Stimulated activated CD4-positive, alpha-beta T cell treated with anti-CD3 and anti-CD28 coated beads, TNF-alpha, amount 100 ng/mL, for 1 hour (primary cell): ENCODE data around the gene SEPTIN8.

ENCODE experiments used
- DNase-seq, 3 donors: peaks; one replicate each; pipeline ENCODE4 v3.0.0-alpha.2; 2020; ENCODE audit warnings: low read depth in 3 of 3, low spot score in 1 of 3

SEPTIN8 gene

DNA sequence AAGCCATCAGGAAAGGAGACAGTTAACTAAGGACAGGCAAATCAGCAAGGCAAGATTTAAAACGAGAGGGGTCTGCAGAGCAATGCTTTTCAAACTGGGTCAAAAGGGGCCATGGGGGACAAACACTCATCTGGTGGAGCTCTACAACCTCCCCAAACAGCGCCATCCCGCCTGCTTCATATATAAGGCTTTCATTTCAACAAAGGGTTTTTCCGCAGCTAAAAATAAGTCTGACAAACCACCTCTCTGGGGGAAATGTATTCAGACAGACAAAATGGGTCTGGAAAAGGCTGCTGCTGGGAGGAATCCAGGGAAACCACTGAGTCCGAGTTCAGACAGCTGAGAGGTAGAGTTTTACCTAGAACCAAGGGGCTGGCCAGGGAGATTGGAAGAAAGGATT lies 8.3 kb upstream of the SEPTIN8 start:
- DNase-seq = no peak

DNA sequence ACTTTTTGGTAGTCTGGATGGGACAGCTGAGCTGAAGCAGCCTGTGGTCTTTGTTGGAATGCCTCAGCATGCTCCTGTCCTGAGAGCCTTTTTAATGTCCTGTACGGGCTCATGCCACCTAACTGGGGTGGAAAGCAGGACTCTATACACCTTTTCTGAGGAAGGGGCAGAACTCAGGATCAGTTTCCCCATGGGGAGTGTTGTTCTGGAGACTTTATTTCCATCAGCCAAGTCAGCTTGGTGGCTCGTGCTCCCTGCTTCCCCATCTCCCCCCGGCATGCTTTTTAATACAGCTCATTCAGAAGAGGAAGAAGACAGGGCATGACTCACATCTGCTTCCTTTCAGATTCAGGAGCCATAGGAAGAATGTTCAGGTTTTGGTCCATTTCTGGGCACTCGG lies 5.1 kb upstream of the SEPTIN8 start:
- no peak for DNase-seq

DNA sequence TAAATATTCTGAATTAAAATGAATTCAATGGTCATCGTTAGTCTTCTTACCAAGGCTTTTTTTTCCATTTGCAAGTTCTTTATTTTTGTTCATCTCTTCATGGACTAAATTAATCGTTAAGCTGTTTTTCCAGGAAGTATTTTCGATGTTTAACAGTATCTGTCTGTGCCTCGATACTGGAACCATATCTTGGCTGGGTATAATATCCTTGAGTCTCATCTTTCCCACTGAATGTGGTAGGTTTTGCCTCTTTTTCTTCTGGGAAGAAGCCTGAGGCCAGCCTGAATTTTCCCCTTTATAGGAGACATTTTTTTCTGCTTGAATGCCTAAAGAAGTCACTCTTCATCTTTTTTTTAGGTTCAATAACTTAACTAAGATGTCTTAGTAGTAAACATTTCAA lies 4.0 kb upstream of the SEPTIN8 start:
- DNase-seq = no peak

GRCh38 chr5:132780577-132780976 lies 3.5 kb upstream of the SEPTIN8 start:
- no peak for DNase-seq

DNA sequence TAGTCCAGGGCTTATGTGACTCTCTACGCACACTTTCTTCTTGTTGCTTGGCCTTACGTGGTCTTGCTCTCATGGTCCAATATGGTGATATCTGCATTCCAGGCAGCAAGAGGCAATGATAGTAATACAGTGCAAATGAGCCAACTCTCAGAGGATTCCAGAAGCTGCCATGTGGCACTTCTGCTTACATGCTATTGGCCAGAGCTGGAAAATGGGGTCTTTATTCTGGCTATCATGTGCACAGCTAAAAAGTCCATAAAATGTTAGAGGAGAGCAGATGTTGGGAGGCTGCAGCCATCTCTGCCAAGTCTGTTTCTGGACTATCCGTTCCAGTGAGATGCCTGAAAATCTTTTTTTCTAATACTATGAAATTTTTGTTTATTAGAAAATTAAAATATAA lies 2.9 kb upstream of the SEPTIN8 start:
- DNase-seq = no peak

- no peak for DNase-seq
Measured at GRCh38 chr5:132778856-132779255, 1.8 kb upstream of the SEPTIN8 start.

DNA sequence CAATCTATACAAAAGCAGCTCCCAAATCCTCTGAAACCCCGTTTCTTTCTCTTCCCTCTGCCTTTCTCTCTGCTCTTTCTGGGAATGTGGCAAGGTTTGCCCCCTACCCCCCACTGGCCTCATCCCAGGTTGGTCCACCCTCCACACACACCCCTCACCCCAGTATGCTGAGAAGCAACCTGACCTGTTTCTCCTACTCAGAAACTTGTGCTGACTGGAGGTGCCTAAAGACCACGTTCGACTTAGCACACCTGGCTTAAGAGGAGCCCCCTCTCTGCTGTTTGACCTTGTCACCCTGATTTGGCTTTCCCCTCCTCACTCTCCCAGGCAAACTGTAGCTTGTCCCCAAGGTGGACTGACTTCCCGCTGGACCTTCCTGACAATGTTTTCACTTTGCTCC lies 1.1 kb upstream of the SEPTIN8 start:
- no peak for DNase-seq

DNA sequence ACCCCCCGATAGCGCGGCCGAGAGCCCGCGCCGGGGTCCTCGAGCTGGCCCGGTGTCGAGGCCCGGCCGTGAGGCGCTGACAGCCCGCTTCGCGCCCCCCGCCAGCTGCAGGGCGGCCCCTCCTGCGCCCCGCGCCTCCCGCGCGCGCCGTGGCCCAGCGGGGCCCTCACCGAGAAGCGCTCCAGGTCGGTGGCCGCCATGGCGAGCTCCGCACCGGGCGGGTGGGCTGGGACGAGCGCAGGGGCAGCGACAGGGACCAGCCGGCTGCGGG lies 166 bp downstream of the SEPTIN8 start:
- no peak for DNase-seq

DNA sequence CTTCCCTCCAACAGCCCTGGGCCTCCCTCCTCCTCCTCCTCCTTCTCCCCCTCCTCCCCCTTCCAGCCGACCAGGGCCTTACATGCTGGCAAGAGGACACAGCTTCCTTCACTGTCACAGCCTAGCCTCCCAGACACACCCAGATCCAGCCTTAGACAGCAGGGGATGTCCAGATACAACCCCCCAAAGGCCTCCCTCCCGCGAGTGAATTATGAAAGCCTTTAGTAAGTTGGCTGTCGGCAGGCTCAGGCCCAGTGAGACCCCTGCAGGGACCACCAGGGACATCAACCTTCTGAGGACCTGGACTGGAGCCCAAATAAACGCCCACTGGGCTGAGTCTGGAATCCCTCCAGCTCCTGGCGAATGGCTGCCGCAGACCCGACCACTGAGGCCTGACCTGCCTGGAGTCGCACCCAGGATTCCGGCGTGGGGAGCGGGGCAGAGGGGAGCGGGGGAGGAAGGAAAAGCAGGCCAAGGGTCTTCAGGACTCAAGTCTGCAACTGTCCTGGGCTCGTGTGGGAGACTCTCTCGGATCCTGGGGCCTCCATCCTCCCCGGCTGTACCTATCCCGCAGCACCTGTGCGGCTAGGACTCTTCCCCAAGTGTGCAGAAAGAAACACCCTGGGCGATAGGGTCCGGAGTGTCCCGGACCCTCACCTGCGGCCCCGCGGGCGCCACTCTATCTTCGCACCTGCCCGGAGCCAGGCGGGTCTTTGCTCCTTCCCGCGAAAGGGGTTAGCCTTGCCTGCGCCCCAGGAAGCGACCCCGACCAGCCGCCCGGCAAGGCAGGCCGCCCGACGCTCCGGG lies 705 bp downstream of the SEPTIN8 start:
- no peak for DNase-seq

DNA sequence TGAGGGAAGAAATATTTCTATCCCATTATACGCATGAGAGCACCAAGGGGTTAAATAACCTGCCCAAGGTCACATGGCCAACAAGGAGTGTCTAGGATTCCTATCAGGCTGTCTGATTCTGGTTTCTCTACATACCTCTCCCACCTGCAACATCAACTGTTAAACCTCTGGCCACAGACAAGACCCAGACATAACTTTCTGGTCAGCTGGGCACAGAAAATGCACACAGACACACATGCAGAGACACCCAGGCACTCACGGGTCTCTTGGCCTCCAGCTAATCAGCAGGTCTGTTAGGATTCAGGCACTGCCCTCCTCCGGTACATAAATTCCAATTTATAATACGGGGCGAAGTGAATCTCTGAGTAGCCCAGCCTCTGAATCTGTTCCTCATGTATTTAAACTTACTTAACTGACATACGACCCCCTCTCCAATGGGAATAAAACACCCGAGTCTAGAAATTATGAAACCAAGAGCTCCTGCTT lies 1.5 kb downstream of the SEPTIN8 start:
- DNase-seq = no peak

GRCh38 chr5:132774896-132775295 lies 2.1 kb downstream of the SEPTIN8 start:
- no peak for DNase-seq

DNA sequence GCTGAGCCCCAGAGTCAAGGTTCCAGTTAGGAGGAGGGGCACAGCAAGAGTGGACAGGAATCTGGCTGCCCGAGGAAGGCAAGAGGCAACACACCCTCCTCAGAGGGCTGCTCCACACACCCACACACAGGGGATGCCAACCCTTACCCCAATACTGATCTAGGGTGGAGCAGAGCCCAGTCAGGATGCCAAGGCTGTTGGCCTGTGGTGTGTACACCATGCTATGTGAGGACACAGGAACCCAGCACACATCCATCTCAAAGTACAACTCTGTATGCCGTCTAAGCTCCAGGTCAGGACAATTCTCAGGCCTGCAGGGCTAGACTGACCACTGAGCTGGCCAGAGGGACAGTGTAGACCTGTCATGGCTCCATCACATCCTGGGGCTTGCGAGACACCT lies 2.6 kb downstream of the SEPTIN8 start:
- no peak for DNase-seq

- no peak for DNase-seq
Measured at GRCh38 chr5:132773601-132774355, 3.3 kb downstream of the SEPTIN8 start.

DNA sequence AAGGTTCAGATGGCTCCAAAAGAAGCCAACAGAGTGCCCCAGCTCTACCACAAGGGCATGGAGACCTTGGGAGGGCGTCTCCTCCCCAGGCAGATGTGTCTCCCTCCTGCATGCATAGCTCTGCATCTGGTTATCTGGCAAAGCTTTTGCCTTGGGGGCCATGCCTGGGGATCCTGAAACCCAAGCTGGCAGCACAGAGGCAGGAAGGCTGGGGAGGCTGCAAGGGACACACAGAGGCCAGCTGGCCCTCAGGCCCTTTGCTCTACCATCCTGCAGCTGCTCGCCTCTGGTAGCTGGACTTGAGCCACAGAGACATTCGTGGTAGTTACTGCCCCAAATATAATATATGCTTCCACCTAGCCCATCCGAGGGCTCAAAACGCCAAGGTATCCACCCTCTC lies 3.9 kb downstream of the SEPTIN8 start:
- no peak for DNase-seq

DNA sequence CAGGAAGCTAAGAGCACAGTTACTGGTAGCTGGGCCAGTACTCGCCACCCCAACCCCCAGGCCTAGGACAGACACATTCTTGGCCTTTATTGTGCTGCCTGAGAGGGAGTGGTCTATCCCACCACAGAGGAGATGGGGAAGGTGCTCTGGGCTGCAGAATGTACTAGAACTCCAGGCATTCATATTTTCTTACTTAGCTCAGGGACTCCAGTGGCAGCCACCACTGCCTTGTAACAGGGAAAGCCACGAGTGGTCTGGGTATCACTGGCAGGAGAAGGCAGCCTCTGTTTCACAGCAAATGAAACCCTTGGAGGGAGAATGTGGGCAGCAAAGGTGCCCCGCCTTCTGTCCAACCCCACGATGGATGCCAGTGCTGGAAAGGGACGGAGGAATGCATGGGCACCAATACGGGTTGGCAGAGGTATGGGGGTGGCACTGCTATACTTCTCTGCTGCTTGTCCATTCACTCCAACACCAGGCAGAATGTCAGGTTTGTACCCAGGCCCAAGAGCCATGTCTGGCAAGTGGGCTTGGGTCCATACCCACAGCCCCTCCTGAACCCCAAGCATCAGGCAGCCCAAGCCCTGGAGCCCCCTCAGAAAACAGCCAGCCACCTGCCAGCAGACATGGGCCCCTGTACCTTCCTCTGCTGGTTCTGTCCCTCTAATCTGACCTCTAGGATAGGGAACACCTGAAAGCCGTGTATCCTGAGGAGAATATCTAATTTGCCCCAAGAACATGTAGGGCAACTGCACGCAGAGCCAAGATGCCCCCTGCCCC lies 4.6 kb downstream of the SEPTIN8 start:
- no peak for DNase-seq

DNA sequence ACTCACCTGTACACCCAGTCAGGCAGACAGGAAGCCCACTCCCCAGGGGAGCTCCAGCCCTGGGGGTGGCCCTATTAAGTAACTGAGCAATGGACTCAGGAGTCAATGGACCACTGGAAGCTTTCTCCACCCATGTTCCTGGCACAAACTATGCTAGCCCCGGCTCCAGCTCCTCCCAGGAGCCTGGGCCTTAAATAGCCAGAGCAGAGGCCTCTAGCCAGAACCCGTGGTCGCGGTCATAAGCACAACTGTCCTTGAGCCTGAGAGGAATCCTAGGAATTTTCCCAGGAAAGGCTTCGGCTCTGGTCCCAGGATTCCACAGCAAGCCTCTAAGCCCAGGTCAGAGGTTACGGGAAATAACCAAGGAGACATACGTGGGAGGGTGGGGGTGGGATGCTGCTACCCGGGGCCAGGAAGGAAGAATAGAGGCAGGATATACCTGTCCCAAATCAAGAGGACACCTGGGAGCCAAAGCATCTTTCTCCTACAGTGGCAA lies 5.5 kb downstream of the SEPTIN8 start:
- DNase-seq = no peak

GRCh38 chr5:132770476-132771159 lies 6.4 kb downstream of the SEPTIN8 start:
- no peak for DNase-seq

DNA sequence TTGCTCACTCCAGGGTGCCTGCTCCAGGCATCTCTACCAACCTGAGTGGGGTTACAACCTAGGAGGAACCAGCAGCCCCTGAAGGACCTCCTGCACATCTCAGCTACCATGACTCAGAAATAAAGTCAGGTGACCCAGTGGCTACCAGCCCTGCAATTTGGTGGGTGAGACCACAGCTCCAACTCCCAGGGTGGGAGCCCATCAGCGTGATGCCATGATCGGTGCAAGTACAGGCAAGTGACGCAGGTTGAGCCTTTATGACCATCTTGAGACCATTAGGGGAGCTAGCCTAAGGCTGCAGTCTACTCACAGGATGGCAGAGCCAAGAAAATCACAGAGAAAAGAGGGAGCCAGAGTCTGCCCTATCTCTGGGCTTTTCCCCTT lies 8.6 kb downstream of the SEPTIN8 start:
- DNase-seq = no peak

- no peak for DNase-seq
Measured at GRCh38 chr5:132767150-132767549, 9.9 kb downstream of the SEPTIN8 start.

DNA sequence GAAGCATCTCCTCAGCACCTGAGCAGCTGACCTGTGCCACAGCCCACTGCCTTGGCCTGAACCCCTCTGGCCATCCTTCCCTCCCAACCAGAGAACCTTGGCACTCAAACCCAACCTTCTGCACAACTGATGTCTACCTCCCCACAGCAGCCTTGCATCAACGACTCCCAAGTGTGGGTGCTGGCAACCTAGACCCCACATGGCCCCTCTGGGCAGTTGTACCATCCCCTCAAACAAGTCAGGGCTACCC lies 10.3 kb downstream of the SEPTIN8 start:
- no peak for DNase-seq

GRCh38 chr5:132766020-132766805 lies 10.8 kb downstream of the SEPTIN8 start:
- no peak for DNase-seq
